HEK293 (cell line): Measurements from ENCODE around the gene SYT2.
"Not testable (repeated sequence)": the region's sequence is repeated elsewhere in the genome, so short reads cannot be mapped to it uniquely, and the experiment has no call there.

Experiments used
- CTCF ChIP-seq: fragments of 450-650 bp; formaldehyde crosslinking; IDR thresholded peaks from 2 replicates; pipeline ENCODE4 v1.5.1; 2016; ENCODE audit warnings: missing biosample characterization, missing genetic modification characterization
- KLF10 ChIP-seq: fragments of 450-650 bp; IDR thresholded peaks from 2 replicates; pipeline ENCODE4 v1.5.1; 2018; ENCODE audit warnings: missing biosample characterization, mild to moderate bottlenecking, missing genetic modification characterization
- PBX3 ChIP-seq: sonication (generic); formaldehyde crosslinking; IDR thresholded peaks from 2 replicates; pipeline ENCODE4 v1.8.1; 2022; ENCODE audit warnings: mild to moderate bottlenecking, moderate library complexity, missing genetic modification reagents
- ZBTB49 ChIP-seq: fragments of 450-650 bp; formaldehyde crosslinking; IDR thresholded peaks from 2 replicates; pipeline ENCODE4 v1.5.1; 2016; ENCODE audit warnings: missing biosample characterization, missing genetic modification characterization, low read depth
- ZNF544 ChIP-seq: fragments of 450-650 bp; formaldehyde crosslinking; IDR thresholded peaks from 2 replicates; pipeline ENCODE4 v1.5.0; 2017; ENCODE audit warnings: missing biosample characterization, missing genetic modification characterization
- ZNF707 ChIP-seq: fragments of 450-650 bp; formaldehyde crosslinking; IDR thresholded peaks from 2 replicates; pipeline ENCODE4 v1.5.1; 2016; ENCODE audit warnings: missing biosample characterization, missing genetic modification characterization
- ZNF837 ChIP-seq: fragments of 450-650 bp; formaldehyde crosslinking; IDR thresholded peaks from 2 replicates; pipeline ENCODE4 v1.5.1; 2016; ENCODE audit warnings: missing biosample characterization, missing genetic modification characterization
- ZNF843 ChIP-seq: fragments of 450-650 bp; formaldehyde crosslinking; IDR thresholded peaks from 2 replicates; pipeline ENCODE4 v1.5.1; 2016; ENCODE audit warnings: missing biosample characterization, missing genetic modification characterization

- not testable (repeated sequence) for TF ChIP-seq ZNF707 (tag by site-specific recombination); KLF10 (tag by site-specific recombination); CTCF (tag by site-specific recombination); ZNF837 (tag by site-specific recombination); ZBTB49 (tag by site-specific recombination); PBX3 (CRISPR knock-in tag); ZNF544 (tag by site-specific recombination); ZNF843
Measured at GRCh38 chr1:202619012-202619411, 91.2 kb downstream of the SYT2 start.
